ENCODE data around the gene ITIH3. TPM values are rescaled to one million over a fixed set of nuclear protein-coding genes. Genes with fewer than 3 reads are reported as not detected.

ITIH3 gene
- total and polyA plus RNA-seq, 2 of the 8 experiments (the other 6 are each of a cell fraction or from before 2014, with no cell fraction given), result not detected

DNA sequence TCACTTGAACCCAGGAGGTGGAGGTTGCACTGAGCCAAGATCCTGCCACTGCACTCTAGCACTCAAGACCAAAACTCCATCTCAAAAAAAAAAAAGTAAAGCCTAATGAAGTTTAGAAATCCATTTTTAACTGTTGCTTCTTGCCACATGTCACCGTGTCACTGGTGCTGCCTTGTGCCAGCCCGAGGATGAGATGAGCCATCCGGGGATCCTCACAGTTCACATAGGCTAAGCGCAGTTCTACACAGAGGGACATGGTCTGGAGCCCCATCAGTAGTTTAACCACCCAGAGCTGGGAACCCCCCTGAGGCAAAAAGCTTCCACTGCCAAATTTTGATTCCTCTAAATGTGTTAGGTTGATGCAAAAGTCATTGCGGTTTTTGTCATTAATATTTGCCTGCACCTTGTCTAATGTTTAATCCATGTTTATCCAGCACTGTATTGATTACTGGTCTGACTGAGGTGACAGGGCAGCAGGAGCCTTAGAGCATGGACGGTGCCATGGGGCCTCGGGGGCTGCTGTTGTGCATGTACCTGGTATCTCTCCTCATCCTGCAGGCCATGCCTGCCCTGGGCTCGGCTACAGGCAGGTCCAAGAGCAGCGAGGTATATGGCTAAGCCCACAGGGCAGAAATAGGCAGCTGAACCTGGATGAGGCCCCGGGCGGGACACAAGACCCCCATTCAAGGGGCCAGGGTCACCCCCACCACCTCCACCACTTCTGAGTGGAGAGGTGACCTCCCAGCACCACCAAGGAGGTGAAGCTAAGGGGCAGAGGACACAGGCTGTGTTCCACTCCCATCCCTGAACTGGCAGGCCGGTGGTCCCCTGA is 17.3 kb upstream of the ITIH3 start, which contains the start of gene ITIH1:
Gene ITIH1, plus strand, starts transcription at position 473 of the 832 bp plus-strand sequence. Its CDS starts 17 bp downstream, at position 490.
- H3K79me2 ChIP-seq (ENCODE audit: control insufficient read depth in 1 of 2, insufficient read depth in 2 of 2, low read length in 2 of 2), result no peaks in the 10 kb centered on the region
- DNase-seq (ENCODE audit: low read depth in 1 of 2, low spot score in 2 of 2) (no peak), FAIRE-seq (no peak)
- WGBS, 2 experiments (ENCODE audit: extremely low coverage in 1 of 2, insufficient coverage in 1 of 2, insufficient read length in 1 of 2, insufficient replicate concordance in 2 of 2, low coverage in 1 of 2, low lambda C conversion rate in 2 of 2, missing lambda C conversion rate in 1 of 2), result 89% methylated on average over 12 of the region's 12 CpGs; no CpG with 5 or more reads in 1 of the 2 experiments
- no peak within 1 kb of the TSS for H2AK5ac ChIP-seq (ENCODE audit: low read depth, low read length)
- no peak within 1 kb of the TSS for H2BK20ac ChIP-seq (ENCODE audit: low read length)
- no peaks in the 10 kb centered on the region for H4K20me1 ChIP-seq (replicated peaks in 1 of 2; ENCODE audit: control insufficient read depth in 1 of 2, insufficient read depth in 2 of 2, low read length in 2 of 2)
- no peaks in the 10 kb centered on the region for H3K23me2 ChIP-seq (ENCODE audit: low read depth, low read length)
- ChIA-PET POLR2A (ENCODE audit: partially characterized antibody) (interaction anchor here (1.4 kb wide), 1 partner anchor 11 kb away, joined by 4 read pairs; no protein-coding TSS in a partner anchor), CTCF (ENCODE audit: partially characterized antibody) (interaction anchor here (0.6 to 4.3 kb wide), 4 partner anchors 9 to 210 kb away, joined by 3 to 21 read pairs (median 5); no protein-coding TSS in a partner anchor)
- H2BK120ac ChIP-seq (replicated peaks; ENCODE audit: low read depth, low read length), result no peak within 1 kb of the TSS
- H2BK12ac ChIP-seq (ENCODE audit: low read depth, low read length), result no peak within 1 kb of the TSS
- no peak within 1 kb of the TSS for H4K91ac ChIP-seq (replicated peaks; ENCODE audit: insufficient read length, low read length)
- H3K9ac ChIP-seq (replicated peaks in 1 of 4; ENCODE audit: extremely low read depth in 1 of 4, low read depth in 3 of 4, low read length in 3 of 4), result no peak within 1 kb of the TSS
- H2BK5ac ChIP-seq (ENCODE audit: low read depth, low read length), result no peak within 1 kb of the TSS
- no peaks in the 10 kb centered on the region; a peak in 1 of 7 replicates for H3K27me3 ChIP-seq (replicated peaks in 1 of 4; ENCODE audit: control insufficient read depth in 3 of 4, extremely low read depth in 1 of 4, insufficient read depth in 3 of 4, low read length in 3 of 4)
- no peak within 1 kb of the TSS for H4K8ac ChIP-seq (ENCODE audit: extremely low read depth, insufficient read depth, low read length)
- H3K79me1 ChIP-seq (ENCODE audit: low read depth, low read length), result no peaks in the 10 kb centered on the region
- H3K9me3 ChIP-seq (ENCODE audit: insufficient read depth in 2 of 2, low read depth in 1 of 2, low read length in 1 of 2), result no peaks in the 10 kb centered on the region
- H3K4ac ChIP-seq (replicated peaks; ENCODE audit: insufficient read length, low read depth, low read length), result no peak within 1 kb of the TSS
- H3K27ac ChIP-seq (ENCODE audit: low read depth, low read length), result no peak within 1 kb of the TSS
- peaks cover 0 to 7% (median 0%) of the 10 kb centered on the region in 4 experiments; a peak in 1 of 7 replicates for H3K4me1 ChIP-seq (replicated peaks in 1 of 4; ENCODE audit: control insufficient read depth in 3 of 4, insufficient read depth in 4 of 4, low read length in 3 of 4)
- H3K4me3 ChIP-seq (ENCODE audit: extremely low read depth in 1 of 4, insufficient read depth in 2 of 4, low read depth in 3 of 4, low read length in 4 of 4), result no peak within 1 kb of the TSS
- no peak within 1 kb of the TSS for H3K4me2 ChIP-seq (ENCODE audit: insufficient read depth in 1 of 2, low read depth in 2 of 2, low read length in 2 of 2)
- H3K14ac ChIP-seq (ENCODE audit: insufficient read length), result no peak within 1 kb of the TSS
- H3K18ac ChIP-seq (ENCODE audit: extremely low read depth, low read length), result no peak within 1 kb of the TSS
- no peak within 1 kb of the TSS for H4K5ac ChIP-seq (ENCODE audit: insufficient read length, low read depth, low read length)
- no peak within 1 kb of the TSS for H2AFZ ChIP-seq (ENCODE audit: low read length)
- no peak within 1 kb of the TSS for H2BK15ac ChIP-seq (ENCODE audit: low read length)
- H3K36me3 ChIP-seq (ENCODE audit: control insufficient read depth in 2 of 4, insufficient read depth in 4 of 4, low read length in 3 of 4), result no peaks in the 10 kb centered on the region; a peak in 1 of 8 replicates
- H3K56ac ChIP-seq (replicated peaks; ENCODE audit: insufficient read length, low read depth, low read length), result no peak within 1 kb of the TSS
- H3K23ac ChIP-seq (ENCODE audit: insufficient read length), result no peak within 1 kb of the TSS
- TF ChIP-seq POLR2AphosphoS5 (IDR thresholded peaks at IDR 0.05; ENCODE audit: low read depth, low read length) (no peak), SP2 (IDR thresholded peaks at IDR 0.05; ENCODE audit: low read length) (no peak), PHF8 (conservative IDR thresholded peaks at IDR 0.05; ENCODE audit: low read depth, low read length) (no peak), FOSL1 (IDR thresholded peaks at IDR 0.05; ENCODE audit: insufficient read depth, low read depth, low read length) (no peak), RXRA (IDR thresholded peaks at IDR 0.05; ENCODE audit: insufficient read depth, low read depth, low read length) (no peak), SP4 (IDR thresholded peaks at IDR 0.05; ENCODE audit: low read length) (no peak), SIRT6 (IDR thresholded peaks at IDR 0.05; ENCODE audit: low read length) (no peak), CEBPB (IDR thresholded peaks at IDR 0.05; ENCODE audit: low read depth, low read length) (no peak), CTCF (IDR thresholded peaks at IDR 0.05; ENCODE audit: control extremely low read depth in 1 of 3, insufficient read depth in 1 of 3, low read depth in 1 of 3, low read length in 3 of 3) (no peak), ZNF274 (IDR thresholded peaks at IDR 0.05; ENCODE audit: borderline replicate concordance, extremely low read depth, low read length) (no peak), BACH1 (IDR thresholded peaks at IDR 0.05; ENCODE audit: low read length) (no peak)
